ENCODE data around the gene TMEFF1. TPM values are rescaled to one million over a fixed set of nuclear protein-coding genes. Genes with fewer than 3 reads are reported as not detected.

TMEFF1 gene
- total RNA-seq, 1 experiment from 2014 or later: 0.42 TPM

GRCh38 chr9:100598641-100599145 lies 125.7 kb downstream of the TMEFF1 start:
- peak; percentile 71 for DNase-seq (ENCODE audit: extremely low read depth, low read depth)

GRCh38 chr9:100600521-100601079 lies 127.7 kb downstream of the TMEFF1 start:
- no peak for DNase-seq (ENCODE audit: extremely low read depth, low read depth)

- peak; percentile 73 for DNase-seq (ENCODE audit: extremely low read depth, low read depth)
Observed at GRCh38 chr9:100601216-100601615, 128.3 kb downstream of the TMEFF1 start.

GRCh38 chr9:100602342-100602801 lies 129.4 kb downstream of the TMEFF1 start:
- peak; percentile 67 for DNase-seq (ENCODE audit: extremely low read depth, low read depth)

GRCh38 chr9:100605405-100605804 lies 132.5 kb downstream of the TMEFF1 start:
- DNase-seq (ENCODE audit: extremely low read depth, low read depth): no peak

GRCh38 chr9:100619194-100619593 lies 146.2 kb downstream of the TMEFF1 start:
- no peak for DNase-seq (ENCODE audit: extremely low read depth, low read depth)

- DNase-seq (ENCODE audit: extremely low read depth, low read depth): no peak
Observed at GRCh38 chr9:100619665-100620064, 146.7 kb downstream of the TMEFF1 start.

GRCh38 chr9:100623969-100624368 lies 151.0 kb downstream of the TMEFF1 start:
- no peak for DNase-seq (ENCODE audit: extremely low read depth, low read depth)

- no peak for DNase-seq (ENCODE audit: extremely low read depth, low read depth)
Observed at GRCh38 chr9:100626949-100627348, 154.0 kb downstream of the TMEFF1 start.

Other genes starting within 250 kb of the TMEFF1 start
- 38.9 and 42.3 TPM in 2 replicates for gene TEX10, start 120.2 kb upstream of the TMEFF1 start, total RNA-seq (2014; rRNA removed; shearing (Covaris generic))
- gene MSANTD3, start 46.0 kb upstream of the TMEFF1 start, total RNA-seq (2014; rRNA removed; shearing (Covaris generic)): 78.2 and 82.0 TPM in 2 replicates
- 0.67 and 1.4 TPM in 2 replicates for gene CAVIN4, start 104.9 kb downstream of the TMEFF1 start, total RNA-seq (2014; rRNA removed; shearing (Covaris generic))

All from NCI-H460 (cell line).